GM21423 (cell line): ENCODE measurements around the gene IL17RC.
"Not testable (repeated sequence)": the region's sequence is repeated elsewhere in the genome, so short reads cannot be mapped to it uniquely, and the experiment has no call there.

Experiments used
- ATAC-seq: cut with Tn5 transposase; IDR thresholded peaks from one replicate; pipeline ENCODE4 v1.9.1; 2021; ENCODE audit warnings: mild to moderate bottlenecking, moderate library complexity; ENCODE audit not compliant: unreplicated experiment

IL17RC gene

GRCh38 chr3:9914559-9915253, 2.2 kb upstream of the IL17RC start:
- ATAC-seq, result no peak

GRCh38 chr3:9915254-9916141, 1.4 kb upstream of the IL17RC start:
- ATAC-seq, result no peak

GRCh38 chr3:9916346-9916733, 558 bp upstream of the IL17RC start:
- no peak for ATAC-seq

GRCh38 chr3:9917820-9918219, 922 bp downstream of the IL17RC start:
- ATAC-seq, result no peak

DNA sequence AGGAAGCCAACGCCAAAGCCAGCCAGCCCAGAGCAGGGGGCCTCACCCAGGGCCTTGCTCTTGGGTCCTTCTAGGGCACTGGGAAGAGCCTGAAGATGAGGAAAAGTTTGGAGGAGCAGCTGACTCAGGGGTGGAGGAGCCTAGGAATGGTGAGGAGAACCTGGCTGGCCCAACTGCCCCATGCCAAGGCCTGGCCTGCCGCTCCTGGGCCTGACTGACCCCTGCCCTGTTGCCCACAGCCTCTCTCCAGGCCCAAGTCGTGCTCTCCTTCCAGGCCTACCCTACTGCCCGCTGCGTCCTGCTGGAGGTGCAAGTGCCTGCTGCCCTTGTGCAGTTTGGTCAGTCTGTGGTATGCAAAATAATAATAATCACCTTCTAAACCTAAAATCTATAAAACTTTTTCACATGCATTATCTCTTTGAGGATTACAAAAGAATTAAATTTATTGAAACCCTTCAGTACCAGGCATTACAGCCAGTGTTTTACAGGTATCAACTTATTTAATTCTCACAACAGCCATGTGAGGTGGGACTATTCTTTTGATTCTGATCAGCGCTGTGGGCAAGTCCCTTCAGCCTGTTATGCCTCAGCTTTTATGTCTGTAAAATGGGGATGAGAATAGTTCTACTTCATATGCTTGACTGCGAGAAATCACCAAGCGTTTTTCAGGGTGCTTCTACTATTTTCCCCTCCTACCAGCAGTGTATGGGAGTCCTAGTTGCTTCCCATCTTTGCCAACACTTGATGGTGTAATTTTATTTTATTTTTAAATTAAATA, 1.6 kb downstream of the IL17RC start:
- ATAC-seq, result no peak

- ATAC-seq, result no peak
Measured at GRCh38 chr3:9928158-9928557, 11.3 kb downstream of the IL17RC start.

- no peak for ATAC-seq
Measured at GRCh38 chr3:9930804-9931418, 14.0 kb downstream of the IL17RC start.

DNA sequence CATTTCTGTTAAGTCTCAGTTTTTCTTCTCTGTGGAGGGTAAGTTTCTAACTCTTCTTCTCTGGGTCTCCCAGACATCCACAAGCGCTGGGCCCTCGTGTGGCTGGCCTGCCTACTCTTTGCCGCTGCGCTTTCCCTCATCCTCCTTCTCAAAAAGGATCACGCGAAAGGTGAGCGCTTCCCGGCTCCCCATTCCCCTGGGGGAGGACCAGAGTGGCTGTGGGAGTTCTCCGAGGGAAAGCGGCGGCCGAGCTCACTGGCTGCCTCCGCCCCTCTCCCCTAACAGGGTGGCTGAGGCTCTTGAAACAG, 15.6 kb downstream of the IL17RC start:
- no peak for ATAC-seq

DNA sequence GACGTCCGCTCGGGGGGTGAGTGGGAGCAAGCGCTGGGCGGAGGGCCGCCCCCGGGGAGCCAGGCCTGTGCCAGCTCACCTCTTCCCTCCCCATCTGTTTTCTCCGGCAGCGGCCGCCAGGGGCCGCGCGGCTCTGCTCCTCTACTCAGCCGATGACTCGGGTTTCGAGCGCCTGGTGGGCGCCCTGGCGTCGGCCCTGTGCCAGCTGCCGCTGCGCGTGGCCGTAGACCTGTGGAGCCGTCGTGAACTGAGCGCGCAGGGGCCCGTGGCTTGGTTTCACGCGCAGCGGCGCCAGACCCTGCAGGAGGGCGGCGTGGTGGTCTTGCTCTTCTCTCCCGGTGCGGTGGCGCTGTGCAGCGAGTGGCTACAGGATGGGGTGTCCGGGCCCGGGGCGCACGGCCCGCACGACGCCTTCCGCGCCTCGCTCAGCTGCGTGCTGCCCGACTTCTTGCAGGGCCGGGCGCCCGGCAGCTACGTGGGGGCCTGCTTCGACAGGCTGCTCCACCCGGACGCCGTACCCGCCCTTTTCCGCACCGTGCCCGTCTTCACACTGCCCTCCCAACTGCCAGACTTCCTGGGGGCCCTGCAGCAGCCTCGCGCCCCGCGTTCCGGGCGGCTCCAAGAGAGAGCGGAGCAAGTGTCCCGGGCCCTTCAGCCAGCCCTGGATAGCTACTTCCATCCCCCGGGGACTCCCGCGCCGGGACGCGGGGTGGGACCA, 16.1 kb downstream of the IL17RC start:
- peak; percentile 59 for ATAC-seq

- peak; percentile 84 for ATAC-seq
Measured at GRCh38 chr3:9933561-9934234, 16.8 kb downstream of the IL17RC start, which contains the start of gene CRELD1. Gene CRELD1, plus strand, starts transcription at chr3:9933834. Its CDS starts 605 bp downstream, at chr3:9934439.

DNA sequence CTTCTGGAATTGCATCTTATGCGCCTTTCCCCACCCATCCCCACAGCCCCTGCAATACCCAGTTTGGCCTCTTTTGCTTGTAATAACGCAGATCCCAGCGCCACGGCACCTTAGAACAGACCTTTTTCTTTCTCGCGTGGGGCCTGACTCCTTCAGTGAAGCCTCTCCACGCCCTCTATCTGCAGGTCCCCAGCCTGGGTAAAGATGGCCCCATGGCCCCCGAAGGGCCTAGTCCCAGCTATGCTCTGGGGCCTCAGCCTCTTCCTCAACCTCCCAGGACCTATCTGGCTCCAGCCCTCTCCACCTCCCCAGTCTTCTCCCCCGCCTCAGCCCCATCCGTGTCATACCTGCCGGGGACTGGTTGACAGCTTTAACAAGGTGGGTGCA, 17.3 kb downstream of the IL17RC start:
- no peak for ATAC-seq

DNA sequence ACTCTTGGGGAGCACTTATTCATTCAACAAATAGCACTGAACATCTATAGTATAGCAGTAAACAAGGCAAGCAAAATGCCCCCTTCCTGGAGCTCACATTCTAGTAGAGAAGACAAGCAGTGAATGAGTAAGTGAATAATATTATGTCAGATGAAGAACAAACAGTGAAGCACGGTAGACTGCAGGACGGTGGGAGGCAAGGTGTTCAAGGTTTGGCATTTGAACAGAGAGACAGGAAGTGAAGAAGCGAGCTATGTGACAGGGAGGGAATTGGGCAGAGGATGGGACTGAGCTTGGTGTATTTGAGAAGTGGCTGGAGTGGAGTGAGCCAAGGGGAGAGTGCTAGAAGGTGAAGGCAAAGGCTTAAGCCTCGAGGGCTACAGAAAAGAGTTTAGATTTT, 18.1 kb downstream of the IL17RC start:
- no peak for ATAC-seq

GRCh38 chr3:9935966-9936510, 19.1 kb downstream of the IL17RC start:
- ATAC-seq, result no peak

- no peak for ATAC-seq
Measured at GRCh38 chr3:9937486-9938238, 20.8 kb downstream of the IL17RC start.

GRCh38 chr3:9938966-9939365, 22.1 kb downstream of the IL17RC start:
- ATAC-seq, result no peak

DNA sequence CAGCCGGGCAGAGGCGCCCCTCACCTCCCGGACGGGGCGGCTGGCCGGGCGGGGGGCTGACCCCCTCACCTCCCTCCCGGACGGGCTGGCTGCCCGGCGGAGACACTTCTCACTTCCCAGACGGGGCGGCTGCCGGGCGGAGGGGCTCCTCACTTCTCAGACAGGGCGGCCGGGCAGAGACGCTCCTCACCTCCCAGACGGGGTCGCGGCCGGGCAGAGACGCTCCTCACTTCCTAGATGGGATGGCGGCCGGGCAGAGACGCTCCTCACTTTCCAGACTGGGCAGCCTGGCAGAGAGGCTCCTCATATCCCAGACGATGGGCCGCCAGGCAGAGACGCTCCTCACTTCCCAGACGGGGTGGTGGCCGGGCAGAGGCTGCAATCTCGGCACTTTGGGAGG, 23.0 kb downstream of the IL17RC start:
- not testable (repeated sequence) for ATAC-seq

DNA sequence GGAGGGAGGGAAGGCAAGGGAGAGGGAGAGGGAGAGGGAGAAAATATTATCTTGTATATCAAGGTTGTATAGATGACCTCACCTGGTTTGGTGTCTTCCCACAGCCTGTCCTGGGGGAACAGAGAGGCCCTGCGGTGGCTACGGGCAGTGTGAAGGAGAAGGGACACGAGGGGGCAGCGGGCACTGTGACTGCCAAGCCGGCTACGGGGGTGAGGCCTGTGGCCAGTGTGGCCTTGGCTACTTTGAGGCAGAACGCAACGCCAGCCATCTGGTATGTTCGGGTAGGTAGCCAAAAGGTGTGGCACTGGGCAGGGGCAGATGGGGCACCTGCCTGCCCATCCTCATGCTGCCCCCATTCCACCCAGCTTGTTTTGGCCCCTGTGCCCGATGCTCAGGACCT, 23.8 kb downstream of the IL17RC start:
- ATAC-seq, result no peak

- no peak for ATAC-seq
Measured at GRCh38 chr3:9942164-9942563, 25.3 kb downstream of the IL17RC start.
